GM08714 (cell line): ENCODE results near the gene EPN2.
"Not testable (repeated sequence)": the region's sequence is repeated elsewhere in the genome, so short reads cannot be mapped to it uniquely, and the experiment has no call there.

Source experiments
- H3K4me3 ChIP-seq: fragments of 200-500 bp; sonication (Bioruptor generic); 2 replicates; pipeline ENCODE4 v1.5.1; 2014; ENCODE audit warnings: mild to moderate bottlenecking, low read length, inconsistent platforms

The EPN2 gene

DNA sequence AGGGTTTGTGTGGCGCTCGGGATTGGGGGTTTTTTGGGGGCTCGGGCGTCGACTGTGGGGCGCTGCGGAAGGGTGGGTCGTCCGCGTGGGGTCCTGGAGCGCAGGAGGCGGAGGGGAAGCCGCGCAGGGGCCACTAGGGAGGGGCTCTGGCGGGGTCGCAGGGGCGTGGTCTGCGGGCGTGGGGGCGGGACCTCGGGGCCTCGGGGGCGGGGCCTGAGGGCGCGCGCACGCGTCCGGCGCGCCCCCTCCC is at the start of gene EPN2:
Gene EPN2, plus strand, starts transcription at position 228 of the 250 bp plus-strand sequence. CDS start 45,754 bp downstream, outside the sequence.
- peak within 1 kb of the TSS; percentile 97 for H3K4me3 ChIP-seq

DNA sequence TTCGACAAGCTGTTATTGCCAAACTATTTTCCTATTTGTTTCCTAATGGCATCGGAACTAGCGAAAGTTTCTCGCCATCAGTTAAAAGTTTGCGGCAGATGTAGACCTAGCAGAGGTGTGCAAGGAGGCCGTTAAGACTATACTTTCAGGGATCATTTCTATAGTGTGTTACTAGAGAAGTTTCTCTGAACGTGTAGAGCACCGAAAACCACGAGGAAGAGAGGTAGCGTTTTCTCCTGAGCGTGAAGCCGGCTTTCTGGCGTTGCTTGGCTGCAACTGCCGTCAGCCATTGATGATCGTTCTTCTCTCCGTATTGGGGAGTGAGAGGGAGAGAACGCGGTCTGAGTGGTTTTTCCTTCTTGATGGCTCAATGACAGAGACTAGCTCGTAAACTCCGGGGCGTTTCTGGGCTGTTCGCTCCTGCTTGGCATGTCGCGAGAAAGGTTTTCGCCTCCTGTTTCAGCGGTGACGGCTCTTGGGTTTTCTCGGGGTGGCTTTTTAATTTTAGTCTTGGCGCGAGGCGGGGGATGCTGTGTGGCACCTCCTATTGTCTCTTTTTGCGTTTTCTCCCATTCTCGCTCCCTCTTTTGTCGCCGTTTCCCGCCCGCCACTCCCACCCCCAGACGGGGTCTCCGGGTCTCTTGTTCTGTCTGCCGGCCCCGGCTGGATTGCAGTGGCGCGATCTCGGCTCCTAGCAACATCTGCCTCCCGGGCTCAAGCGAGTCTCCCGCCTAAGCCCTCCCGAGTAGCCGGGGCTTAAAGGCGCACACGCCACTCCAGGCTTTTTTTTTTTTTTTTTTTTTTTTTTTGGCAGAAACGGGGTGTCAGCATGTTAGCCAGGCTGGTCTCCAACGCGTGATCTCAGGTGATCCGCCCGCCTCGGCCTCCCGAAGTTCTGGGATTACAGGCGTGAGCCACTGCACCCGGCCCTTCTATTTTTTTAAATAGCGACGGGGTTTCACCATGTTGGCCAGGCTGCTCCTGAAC is 49.0 kb upstream of the EPN2 start:
- H3K4me3 ChIP-seq = not testable (repeated sequence)

DNA sequence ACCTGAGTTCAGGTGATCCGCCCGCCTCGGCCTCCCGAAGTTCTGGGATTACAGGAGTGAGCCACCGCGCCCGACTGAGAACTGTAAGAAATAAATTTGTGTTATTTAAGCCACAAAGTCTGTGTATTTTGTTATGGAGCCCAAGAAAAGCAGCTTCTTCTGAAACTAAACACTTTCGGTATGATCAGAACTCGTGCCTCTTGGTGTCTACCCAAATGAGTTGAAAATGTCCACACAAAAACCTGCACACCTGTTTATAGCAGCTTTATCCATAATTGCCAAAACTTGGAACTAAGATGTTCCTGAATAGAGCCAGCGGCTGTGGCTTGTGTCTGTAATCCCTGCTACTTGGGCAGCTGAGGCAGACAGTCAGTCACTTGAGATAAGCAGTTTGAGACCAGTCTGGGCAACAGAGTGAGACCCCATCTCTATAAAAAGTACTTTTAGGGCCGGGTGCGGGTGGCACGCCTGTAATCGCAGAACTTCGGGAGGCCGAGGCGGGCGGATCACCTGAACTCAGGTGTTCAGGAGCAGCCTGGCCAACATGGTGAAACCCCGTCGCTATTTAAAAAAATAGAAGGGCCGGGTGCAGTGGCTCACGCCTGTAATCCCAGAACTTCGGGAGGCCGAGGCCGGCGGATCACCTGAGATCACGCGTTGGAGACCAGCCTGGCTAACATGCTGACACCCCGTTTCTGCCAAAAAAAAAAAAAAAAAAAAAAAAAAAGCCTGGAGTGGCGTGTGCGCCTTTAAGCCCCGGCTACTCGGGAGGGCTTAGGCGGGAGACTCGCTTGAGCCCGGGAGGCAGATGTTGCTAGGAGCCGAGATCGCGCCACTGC is 48.1 kb upstream of the EPN2 start:
- not testable (repeated sequence) for H3K4me3 ChIP-seq

DNA sequence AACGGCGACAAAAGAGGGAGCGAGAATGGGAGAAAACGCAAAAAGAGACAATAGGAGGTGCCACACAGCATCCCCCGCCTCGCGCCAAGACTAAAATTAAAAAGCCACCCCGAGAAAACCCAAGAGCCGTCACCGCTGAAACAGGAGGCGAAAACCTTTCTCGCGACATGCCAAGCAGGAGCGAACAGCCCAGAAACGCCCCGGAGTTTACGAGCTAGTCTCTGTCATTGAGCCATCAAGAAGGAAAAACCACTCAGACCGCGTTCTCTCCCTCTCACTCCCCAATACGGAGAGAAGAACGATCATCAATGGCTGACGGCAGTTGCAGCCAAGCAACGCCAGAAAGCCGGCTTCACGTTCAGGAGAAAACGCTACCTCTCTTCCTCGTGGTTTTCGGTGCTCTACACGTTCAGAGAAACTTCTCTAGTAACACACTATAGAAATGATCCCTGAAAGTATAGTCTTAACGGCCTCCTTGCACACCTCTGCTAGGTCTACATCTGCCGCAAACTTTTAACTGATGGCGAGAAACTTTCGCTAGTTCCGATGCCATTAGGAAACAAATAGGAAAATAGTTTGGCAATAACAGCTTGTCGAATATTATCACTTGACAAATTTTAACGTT is 47.3 kb upstream of the EPN2 start:
- H3K4me3 ChIP-seq = not testable (repeated sequence)

DNA sequence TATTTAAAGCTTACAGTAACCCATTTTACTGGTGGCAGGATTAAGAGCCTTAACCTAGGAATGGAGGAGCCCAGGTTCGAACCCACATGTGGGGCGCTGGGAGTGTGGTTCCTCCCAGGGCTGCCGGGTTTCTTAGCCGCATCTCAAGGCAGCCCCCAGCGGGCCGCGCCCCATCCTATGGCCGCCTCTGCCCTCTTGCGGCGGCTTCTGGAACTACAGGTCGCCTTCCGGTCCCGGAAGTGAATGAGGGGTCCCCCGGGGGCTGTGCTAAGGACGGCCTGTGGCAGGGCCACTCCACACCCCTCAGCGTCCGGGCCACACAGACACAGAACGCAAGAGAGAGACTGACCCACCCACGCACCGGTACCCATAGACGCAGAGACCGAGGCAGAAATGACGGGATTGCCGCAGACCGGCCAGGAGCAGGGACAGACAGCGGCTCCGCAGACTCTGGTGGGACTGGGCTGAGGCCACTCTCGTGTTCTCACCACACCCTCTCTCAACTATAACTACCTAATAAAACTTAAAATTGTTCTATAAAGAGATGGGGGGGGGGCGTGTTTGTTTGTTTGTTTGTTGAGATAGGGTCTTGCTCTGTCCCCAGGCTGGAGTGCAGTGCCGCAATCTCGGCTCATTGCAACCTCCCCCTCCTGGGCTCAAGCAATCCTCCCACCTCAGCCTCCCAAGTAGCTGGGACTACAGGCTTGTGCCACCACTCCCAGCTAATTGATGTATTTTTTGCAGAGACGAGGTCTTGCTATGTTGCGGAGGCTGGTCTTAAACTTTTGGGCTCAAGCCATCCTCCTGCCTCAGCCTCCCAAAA is 40.6 kb upstream of the EPN2 start:
- H3K4me3 ChIP-seq = not testable (repeated sequence)

DNA sequence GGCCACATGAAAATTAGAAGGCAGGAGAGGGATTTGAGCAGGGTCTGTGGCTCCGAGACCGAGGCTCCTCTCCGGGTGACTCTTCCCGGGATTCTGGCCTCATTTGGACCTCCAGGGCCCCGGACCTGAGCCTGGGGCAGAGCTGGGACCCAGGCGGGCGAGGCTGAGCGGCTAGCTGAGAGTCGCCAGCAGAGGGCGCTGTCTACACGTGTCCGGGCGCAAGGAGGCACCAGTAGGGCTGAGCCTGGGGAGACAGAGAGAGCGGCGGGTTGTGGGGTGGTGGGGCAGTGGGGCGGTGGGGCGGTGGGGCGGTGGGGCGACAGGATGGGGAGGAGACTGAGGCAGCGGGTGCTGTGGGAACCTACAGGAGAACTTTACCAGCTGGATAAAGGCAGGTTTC is 34.7 kb upstream of the EPN2 start:
- not testable (repeated sequence) for H3K4me3 ChIP-seq

DNA sequence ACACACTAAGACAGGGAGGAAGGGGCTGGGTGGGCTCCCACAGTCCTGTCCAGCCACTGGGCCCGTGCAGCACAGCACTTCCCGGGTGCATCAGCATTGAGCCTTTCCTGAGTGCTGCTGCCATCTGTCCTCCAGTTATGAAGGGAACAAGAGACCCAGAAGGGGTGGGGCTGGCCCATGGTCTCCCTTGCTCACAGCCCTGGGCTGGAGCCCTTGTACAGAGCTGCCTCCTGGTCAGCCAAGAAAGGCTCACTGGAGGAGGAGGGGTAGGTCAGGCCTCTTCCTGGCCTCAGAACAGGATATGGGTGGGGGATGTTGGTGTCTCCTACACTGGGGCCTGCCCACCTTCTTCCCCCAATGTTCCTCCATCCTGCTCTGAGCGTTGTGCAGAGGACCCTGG is 33.7 kb upstream of the EPN2 start:
- not testable (repeated sequence) for H3K4me3 ChIP-seq

DNA sequence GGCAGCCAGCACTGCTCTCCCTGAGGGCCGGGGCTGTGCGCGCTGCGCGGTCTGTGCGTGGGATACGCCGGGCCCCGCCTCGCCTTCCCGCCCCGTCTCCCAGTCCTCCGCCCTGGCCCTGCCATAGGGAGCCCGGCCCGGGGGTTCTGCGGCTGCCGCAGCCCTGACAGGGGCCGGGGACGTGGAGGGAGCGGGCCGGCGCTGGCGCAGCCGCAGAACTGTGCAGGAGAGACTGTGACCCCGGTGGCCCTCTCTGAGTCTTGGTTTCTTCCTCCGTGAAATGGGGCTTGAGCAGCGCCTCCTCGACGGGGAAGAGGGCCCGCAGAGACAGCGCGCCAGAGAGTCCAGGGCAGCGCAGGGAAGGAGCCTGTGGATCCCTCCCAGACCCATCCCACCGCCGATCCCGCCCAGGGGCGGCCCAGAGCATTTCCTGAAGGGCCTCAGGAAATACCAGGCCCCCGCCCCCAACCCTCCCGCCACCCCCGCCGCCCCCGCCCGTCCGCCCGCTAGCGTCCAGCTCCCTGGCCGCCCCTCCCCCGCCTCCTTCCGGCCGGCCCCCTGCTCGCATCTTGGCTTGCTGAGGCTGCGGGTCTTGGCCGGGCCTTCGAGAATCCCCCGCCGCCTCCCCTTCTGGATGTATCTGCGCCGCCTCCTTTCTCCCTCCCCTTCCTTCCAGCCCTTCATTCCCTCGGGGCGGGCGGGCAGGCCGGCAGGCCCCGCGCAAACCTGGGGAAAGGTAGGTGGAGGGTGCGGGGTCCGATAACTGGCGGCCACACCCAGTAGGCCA is 21.9 kb upstream of the EPN2 start:
- H3K4me3 ChIP-seq = not testable (repeated sequence)

DNA sequence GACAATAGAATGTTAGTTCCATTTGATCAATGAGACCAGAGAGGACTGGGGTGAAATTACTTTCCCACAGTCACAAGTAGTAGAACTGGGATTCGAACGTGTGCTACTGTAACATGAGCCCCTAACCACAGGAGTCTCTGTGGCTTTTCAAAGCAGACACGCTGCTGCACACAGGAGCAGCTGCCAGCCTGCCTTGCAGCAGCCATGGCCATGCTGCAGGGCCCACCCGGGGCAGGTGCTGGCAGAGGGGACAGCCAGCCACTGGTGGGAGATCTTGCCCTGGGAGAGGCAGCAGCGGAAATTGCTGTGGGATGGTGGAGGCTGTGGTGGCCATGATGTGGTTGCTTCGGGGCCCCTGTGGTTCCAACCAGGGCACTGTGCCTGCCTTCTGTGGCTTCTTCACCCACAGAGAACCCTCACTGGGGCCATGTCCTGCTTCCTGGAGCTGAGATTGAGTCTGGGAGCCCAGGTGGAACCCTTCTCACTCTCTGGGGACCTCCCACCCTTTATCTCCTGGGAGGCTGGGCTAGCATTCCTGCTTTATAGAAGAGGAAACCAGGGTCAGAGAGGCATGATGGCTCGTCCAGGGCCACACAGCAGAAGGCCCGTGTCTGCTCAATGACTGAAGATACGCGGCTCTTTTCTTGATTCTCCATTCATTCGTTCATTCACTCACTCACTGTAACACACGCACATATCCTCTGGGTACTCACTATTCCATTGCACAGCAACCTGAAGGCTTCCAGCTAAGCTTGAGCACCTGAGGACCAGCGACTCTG is 20.8 kb upstream of the EPN2 start:
- not testable (repeated sequence) for H3K4me3 ChIP-seq

DNA sequence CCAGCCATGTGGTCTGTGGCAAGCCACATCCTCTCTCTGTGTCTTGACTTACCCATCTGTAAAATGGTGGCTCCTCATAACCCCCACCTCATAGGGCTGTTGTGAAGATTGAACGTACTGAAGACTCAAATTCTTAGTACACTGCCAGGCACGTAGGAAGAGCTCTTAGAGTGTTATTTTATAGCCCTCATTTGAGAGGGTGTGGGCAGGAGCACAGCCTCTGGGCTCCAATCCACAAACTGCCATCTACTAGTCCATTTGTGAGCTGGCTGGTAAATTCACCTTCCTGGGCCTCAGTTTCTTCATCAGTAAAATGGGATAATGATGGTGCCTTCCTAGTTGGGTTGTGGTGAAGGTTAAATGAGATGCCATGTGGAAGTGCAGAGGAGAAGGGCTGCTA is 18.3 kb upstream of the EPN2 start:
- H3K4me3 ChIP-seq = not testable (repeated sequence)

DNA sequence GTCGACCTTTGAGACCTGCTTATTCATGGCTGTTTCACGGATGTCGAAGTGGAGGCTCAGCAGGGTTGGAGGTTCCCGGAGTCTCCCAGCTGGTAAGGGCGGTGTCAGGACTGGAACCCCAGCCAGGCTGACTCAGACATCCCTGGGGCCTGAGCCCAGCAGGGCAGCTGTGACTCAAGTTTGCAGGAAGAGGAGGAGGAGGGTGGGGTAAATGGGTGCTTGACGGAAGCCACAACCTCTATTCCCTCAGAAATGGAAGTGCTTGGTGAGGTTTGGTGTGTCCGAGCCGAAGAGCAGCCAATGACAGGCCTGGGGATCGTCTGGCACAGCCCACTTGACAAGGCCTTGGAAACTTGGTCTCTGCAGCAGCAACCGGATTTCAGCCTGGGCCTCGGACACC is 17.8 kb upstream of the EPN2 start:
- H3K4me3 ChIP-seq = not testable (repeated sequence)

DNA sequence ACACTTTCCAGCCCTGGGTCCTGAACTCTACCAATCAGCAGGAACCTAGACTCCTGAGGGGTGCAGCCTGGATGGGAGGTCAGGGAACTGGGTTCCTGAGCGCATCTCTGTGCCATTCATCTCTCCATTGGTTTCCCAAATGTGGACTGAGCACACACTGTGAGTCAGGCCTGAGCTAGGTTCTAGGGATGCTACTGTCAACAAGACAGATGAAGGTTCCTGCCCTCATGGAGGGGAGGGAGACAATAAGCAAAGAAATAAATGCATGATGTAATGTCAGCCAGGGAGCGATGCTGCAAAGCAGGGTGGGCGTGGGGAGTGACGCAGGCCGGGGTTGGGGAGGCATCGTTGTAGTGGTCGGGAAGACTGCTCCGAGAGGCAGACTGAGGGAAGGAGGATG is 17.0 kb upstream of the EPN2 start:
- not testable (repeated sequence) for H3K4me3 ChIP-seq

DNA sequence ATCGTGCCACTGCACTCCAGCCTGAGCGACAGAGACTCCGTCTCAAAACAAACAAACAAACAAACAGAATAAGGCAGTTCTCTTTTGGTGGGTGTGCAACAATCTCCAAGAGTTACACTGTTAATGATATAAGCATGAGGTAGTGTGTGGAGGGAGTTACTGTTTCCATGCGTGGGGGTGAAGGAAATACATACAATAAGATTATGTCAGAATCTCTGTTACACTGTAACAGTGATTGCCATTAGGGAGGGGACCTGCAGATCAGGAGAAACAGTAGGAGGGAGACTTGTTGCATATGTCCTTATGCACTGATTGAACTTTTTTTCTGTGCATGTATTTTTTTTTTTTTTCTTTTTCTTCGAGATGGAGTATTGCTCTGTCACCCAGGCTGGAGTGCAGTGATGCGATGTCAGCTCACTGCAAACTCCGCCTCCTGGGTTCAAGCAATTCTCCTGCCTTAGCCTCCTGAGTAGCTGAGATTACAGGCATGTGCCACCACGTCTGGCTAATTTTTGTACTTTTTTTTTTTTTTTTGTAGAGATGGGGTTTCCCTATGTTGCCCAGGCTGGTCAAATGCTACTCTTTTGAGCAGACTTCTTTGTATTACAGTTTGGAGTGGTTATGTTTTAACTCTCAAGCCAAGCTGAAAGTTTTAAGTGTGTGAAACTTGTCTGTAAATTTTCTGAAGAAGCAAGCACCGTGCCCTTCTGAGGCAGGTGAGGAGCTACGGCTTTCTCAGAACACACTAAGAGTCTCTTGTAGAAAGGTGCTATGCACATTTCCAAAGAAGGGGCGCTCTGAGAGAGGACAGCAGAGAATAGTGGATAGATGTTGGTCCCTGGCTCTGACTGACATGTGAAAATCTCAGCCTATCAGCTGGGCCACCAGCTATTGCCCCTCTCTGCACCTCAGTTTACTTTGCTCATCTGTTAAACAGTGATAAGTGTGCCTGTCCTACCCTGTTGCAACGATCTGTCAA is 10.3 kb upstream of the EPN2 start:
- H3K4me3 ChIP-seq = not testable (repeated sequence)

DNA sequence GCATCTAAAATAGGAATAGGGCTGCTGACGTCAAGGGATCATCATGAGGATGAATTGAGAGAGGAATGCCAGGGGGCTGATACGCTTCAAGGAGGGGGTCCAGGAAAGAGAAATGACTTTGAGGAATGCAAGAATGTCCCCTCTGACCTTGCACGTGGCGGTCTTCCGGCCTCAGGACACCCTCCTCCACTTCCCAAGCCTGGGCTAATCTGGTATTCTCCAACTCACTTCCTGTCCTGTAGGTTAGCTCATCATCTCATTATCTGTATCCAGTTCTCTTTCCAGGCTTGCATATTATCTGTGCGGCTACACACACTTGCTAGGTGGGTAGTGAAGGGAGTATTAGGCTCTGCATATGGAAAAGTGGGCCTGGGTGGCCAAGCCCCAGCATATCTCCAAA is 2.5 kb upstream of the EPN2 start:
- H3K4me3 ChIP-seq = not testable (repeated sequence)

DNA sequence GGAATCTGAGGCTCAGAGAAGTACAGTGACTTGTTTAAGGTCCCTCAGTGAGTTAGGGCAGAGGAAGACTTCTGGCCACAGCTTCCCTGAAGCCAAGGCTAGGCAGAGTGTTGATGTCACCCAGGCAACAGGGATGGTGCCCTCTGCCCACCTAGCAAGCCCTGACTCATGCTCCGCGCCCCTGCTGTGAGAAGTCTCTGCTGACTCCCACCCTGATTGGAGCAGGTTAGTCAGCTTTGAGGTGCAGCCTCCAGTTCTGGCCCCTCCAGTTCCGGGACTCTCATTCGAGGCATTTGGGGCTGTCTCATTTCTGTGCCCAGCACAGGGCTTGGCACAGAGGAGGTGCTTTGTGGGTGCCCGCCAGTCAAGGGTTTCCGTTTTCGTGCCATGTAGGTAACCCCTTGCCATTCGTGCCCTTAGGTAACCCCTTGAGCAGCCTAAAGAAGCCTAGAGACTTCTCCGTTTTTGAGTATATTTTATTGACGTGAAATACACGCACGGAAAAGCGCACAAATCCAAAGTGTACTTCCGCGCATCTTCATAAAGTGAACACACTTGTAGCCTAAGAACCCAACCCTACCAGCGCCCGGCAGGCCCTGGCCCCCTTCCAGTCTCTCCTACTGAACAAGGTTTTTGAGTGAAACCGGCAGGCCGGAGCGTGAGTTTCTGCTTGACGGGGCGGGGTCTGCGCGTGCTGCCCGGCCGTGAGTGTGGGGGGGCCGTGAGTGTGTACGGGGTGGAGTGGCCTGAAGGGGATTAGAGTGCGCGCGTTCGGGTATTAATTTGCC is 621 bp upstream of the EPN2 start:
- not testable (repeated sequence) for H3K4me3 ChIP-seq
